ENCODE measurements around the gene PPFIBP2. TPM values are rescaled to one million over a fixed set of nuclear protein-coding genes. Genes with fewer than 3 reads are reported as not detected.

The PPFIBP2 gene
- total and polyA plus RNA-seq, 5 experiments from 2014 or later: 2.6 to 88.0 (median 32.2) TPM

GRCh38 chr11:7488681-7489080 lies 25.1 kb upstream of the PPFIBP2 start:
- no peaks in the 10 kb centered on the region for H3K9me3 Mint-ChIP-seq
- no peak overlapping the region for H3K27ac Mint-ChIP-seq
- no peaks in the 10 kb centered on the region for H3K36me3 Mint-ChIP-seq
- H3K4me3 Mint-ChIP-seq: no peak overlapping the region
- peaks cover 0 to 7% (median 0%) of the 10 kb centered on the region in 4 donors for H3K4me1 Mint-ChIP-seq
- DNase-seq (no peak), ATAC-seq (no peak)
- peaks cover 0 to 2% (median 0%) of the 10 kb centered on the region in 5 donors for H3K27me3 Mint-ChIP-seq
- POLR2A ChIA-PET: no interaction called here

- peaks cover 0 to 11% (median 0%) of the 10 kb centered on the region in 4 donors for H3K4me1 Mint-ChIP-seq
- peaks cover 0 to 2% (median 0%) of the 10 kb centered on the region in 5 donors for H3K27me3 Mint-ChIP-seq
- H3K36me3 Mint-ChIP-seq: no peaks in the 10 kb centered on the region
- no peak overlapping the region for H3K4me3 Mint-ChIP-seq
- ATAC-seq (no peak), DNase-seq (no peak)
- H3K27ac Mint-ChIP-seq: peak overlapping the region in 1 of 10 donors; percentile 75
- POLR2A ChIA-PET: no interaction called here
- no peaks in the 10 kb centered on the region for H3K9me3 Mint-ChIP-seq
These were observed 24.4 kb upstream of the PPFIBP2 start for GRCh38 chr11:7489376-7489775.

- ATAC-seq (no peak), DNase-seq (no peak)
- POLR2A ChIA-PET: no interaction called here
- Mint-ChIP-seq H3K27me3 (peaks cover 0 to 2% (median 0%) of the 10 kb centered on the region in 5 donors), H3K4me1 (peaks cover 0 to 14% (median 0%) of the 10 kb centered on the region in 4 donors), H3K4me3 (no peak overlapping the region), H3K36me3 (no peaks in the 10 kb centered on the region), H3K27ac (no peak overlapping the region), H3K9me3 (no peaks in the 10 kb centered on the region)
These were observed 23.7 kb upstream of the PPFIBP2 start for GRCh38 chr11:7490054-7490453.

DNA sequence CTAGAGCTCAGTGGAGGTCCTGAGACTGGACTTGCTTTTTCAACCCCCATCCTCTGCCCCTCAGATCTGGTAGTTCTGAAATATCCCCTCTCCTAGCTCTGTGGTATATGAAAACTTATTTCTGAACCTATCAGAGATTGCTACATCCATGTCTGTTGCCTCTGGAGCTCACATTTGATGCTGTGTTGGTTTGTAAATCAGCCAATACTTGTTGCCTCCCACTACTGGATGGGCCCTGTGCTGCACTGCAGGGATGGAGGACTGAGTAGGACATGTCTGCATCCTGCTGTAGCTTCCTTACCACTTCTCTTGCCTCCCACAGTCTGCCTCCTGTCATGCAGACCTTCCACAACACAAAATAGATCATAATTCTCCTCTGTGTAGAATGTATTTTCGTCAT lies 23.3 kb upstream of the PPFIBP2 start:
- Mint-ChIP-seq H3K27me3 (peaks cover 0 to 2% (median 0%) of the 10 kb centered on the region in 5 donors), H3K4me1 (peaks cover 0 to 17% (median 0%) of the 10 kb centered on the region in 4 donors), H3K9me3 (no peaks in the 10 kb centered on the region), H3K27ac (no peak overlapping the region), H3K4me3 (no peak overlapping the region), H3K36me3 (no peaks in the 10 kb centered on the region)
- DNase-seq (no peak), ATAC-seq (no peak)
- POLR2A ChIA-PET: no interaction called here

DNA sequence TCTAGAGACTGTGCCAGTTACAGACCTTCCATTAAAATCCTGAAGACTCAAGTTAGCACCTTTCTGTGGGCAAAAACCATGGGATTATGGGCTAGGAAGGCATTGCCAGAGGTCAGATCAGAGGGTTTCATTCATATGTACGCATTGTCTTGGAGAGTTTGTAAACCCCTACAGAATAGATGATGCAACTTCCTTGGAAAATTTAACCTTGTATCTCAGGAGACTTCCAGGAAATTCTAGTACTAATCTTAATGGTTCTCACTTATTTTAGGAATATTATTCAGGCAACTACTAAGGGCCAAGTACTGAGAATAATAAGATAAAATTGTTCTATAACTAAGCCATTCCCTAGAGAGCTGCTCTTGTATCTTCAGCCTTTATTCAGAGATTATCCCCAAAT lies 21.5 kb upstream of the PPFIBP2 start:
- Mint-ChIP-seq H3K27me3 (peaks cover 0 to 2% (median 0%) of the 10 kb centered on the region in 5 donors), H3K4me3 (no peak overlapping the region), H3K36me3 (peaks cover 0 to 6% (median 3%) of the 10 kb centered on the region in 3 donors), H3K27ac (peak overlapping the region in 1 of 10 donors; percentile 22), H3K4me1 (peaks cover 0 to 32% (median 2%) of the 10 kb centered on the region in 4 donors), H3K9me3 (no peaks in the 10 kb centered on the region)
- no peak for DNase-seq
- POLR2A ChIA-PET: no interaction called here
- ATAC-seq: no peak

DNA sequence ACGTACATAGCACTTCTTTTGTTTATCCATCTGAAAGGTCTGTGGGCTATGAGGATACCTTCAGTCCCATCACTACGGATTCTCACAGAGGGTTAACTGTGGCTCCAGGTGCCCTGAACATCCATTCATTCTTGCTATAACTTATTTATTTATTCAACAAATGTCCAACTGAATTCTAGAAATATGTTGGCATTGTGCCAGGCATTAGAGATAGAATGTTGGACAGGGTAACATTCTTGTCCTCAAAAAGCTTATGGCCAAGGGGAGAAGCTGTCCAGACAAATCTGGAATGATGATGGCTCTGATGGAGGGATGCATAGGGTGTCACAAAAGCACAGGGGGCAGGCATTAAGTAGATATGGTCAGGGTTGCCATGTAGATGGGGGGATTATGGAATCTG lies 20.1 kb upstream of the PPFIBP2 start:
- Mint-ChIP-seq H3K4me3 (no peak overlapping the region), H3K4me1 (peaks cover 0 to 45% (median 2%) of the 10 kb centered on the region in 4 donors), H3K27ac (no peak overlapping the region), H3K36me3 (peaks cover 0 to 6% (median 3%) of the 10 kb centered on the region in 3 donors), H3K9me3 (no peaks in the 10 kb centered on the region), H3K27me3 (peaks cover 0 to 2% (median 0%) of the 10 kb centered on the region in 5 donors)
- POLR2A ChIA-PET: no interaction called here
- ATAC-seq: no peak
- DNase-seq: no peak

GRCh38 chr11:7494086-7494745 lies 19.6 kb upstream of the PPFIBP2 start:
- H3K27me3 Mint-ChIP-seq: peaks cover 0 to 2% (median 0%) of the 10 kb centered on the region in 5 donors
- ATAC-seq: no peak
- H3K4me1 Mint-ChIP-seq: peaks cover 0 to 47% (median 2%) of the 10 kb centered on the region in 4 donors
- POLR2A ChIA-PET: no interaction called here
- H3K9me3 Mint-ChIP-seq: no peaks in the 10 kb centered on the region
- H3K27ac Mint-ChIP-seq: no peak overlapping the region
- H3K36me3 Mint-ChIP-seq: peaks cover 0 to 6% (median 3%) of the 10 kb centered on the region in 3 donors
- DNase-seq: no peak
- no peak overlapping the region for H3K4me3 Mint-ChIP-seq

- Mint-ChIP-seq H3K27ac (peak overlapping the region in 3 of 10 donors; percentile 3 to 67 (median 28)), H3K4me3 (peak overlapping the region in 1 of 10 donors; percentile 58), H3K36me3 (peaks cover 0 to 6% (median 3%) of the 10 kb centered on the region in 3 donors), H3K27me3 (no peaks in the 10 kb centered on the region), H3K4me1 (peaks cover 0 to 47% (median 2%) of the 10 kb centered on the region in 4 donors), H3K9me3 (no peaks in the 10 kb centered on the region)
- peak in 1 of 2 donors; percentile 65 for ATAC-seq
- POLR2A ChIA-PET: interaction anchor here (0.6 kb wide), 1 partner anchor 50 kb away, joined by 3 read pairs; no protein-coding TSS in a partner anchor
- DNase-seq: no peak
These were observed 17.8 kb upstream of the PPFIBP2 start for GRCh38 chr11:7495882-7496551.

GRCh38 chr11:7498193-7498592 lies 15.6 kb upstream of the PPFIBP2 start:
- POLR2A ChIA-PET: no interaction called here
- H3K9me3 Mint-ChIP-seq: no peaks in the 10 kb centered on the region
- no peak for ATAC-seq
- H3K4me3 Mint-ChIP-seq: no peak overlapping the region
- DNase-seq: no peak
- no peaks in the 10 kb centered on the region for H3K27me3 Mint-ChIP-seq
- peak overlapping the region in 1 of 10 donors; percentile 17 for H3K27ac Mint-ChIP-seq
- H3K4me1 Mint-ChIP-seq: peaks cover 0 to 43% (median 2%) of the 10 kb centered on the region in 4 donors
- H3K36me3 Mint-ChIP-seq: peaks cover 0 to 6% (median 3%) of the 10 kb centered on the region in 3 donors

- H3K36me3 Mint-ChIP-seq: peaks cover 0 to 6% (median 3%) of the 10 kb centered on the region in 3 donors
- H3K27ac Mint-ChIP-seq: no peak overlapping the region
- DNase-seq (no peak), ATAC-seq (no peak)
- H3K27me3 Mint-ChIP-seq: no peaks in the 10 kb centered on the region
- H3K4me3 Mint-ChIP-seq: no peak overlapping the region
- H3K4me1 Mint-ChIP-seq: peaks cover 0 to 36% (median 2%) of the 10 kb centered on the region in 4 donors
- no peaks in the 10 kb centered on the region for H3K9me3 Mint-ChIP-seq
- POLR2A ChIA-PET: no interaction called here
These were observed 14.7 kb upstream of the PPFIBP2 start for GRCh38 chr11:7499081-7499480.

- ATAC-seq: no peak
- H3K36me3 Mint-ChIP-seq: peaks cover 0 to 6% (median 4%) of the 10 kb centered on the region in 3 donors
- H3K27ac Mint-ChIP-seq: no peak overlapping the region
- no peaks in the 10 kb centered on the region for H3K9me3 Mint-ChIP-seq
- peaks cover 0 to 33% (median 2%) of the 10 kb centered on the region in 4 donors for H3K4me1 Mint-ChIP-seq
- POLR2A ChIA-PET: no interaction called here
- no peaks in the 10 kb centered on the region for H3K27me3 Mint-ChIP-seq
- DNase-seq: no peak
- H3K4me3 Mint-ChIP-seq: no peak overlapping the region
These were observed 13.5 kb upstream of the PPFIBP2 start for GRCh38 chr11:7500251-7500650.

- H3K9me3 Mint-ChIP-seq: no peaks in the 10 kb centered on the region
- H3K27me3 Mint-ChIP-seq: peaks cover 0 to 1% (median 0%) of the 10 kb centered on the region in 5 donors
- H3K4me3 Mint-ChIP-seq: no peak overlapping the region
- no peak overlapping the region for H3K27ac Mint-ChIP-seq
- peaks cover 0 to 23% (median 2%) of the 10 kb centered on the region in 4 donors for H3K4me1 Mint-ChIP-seq
- H3K36me3 Mint-ChIP-seq: peaks cover 0 to 8% (median 7%) of the 10 kb centered on the region in 3 donors
- POLR2A ChIA-PET: no interaction called here
- ATAC-seq: no peak
- DNase-seq: no peak
These were observed 12.5 kb upstream of the PPFIBP2 start for GRCh38 chr11:7501251-7501650.

DNA sequence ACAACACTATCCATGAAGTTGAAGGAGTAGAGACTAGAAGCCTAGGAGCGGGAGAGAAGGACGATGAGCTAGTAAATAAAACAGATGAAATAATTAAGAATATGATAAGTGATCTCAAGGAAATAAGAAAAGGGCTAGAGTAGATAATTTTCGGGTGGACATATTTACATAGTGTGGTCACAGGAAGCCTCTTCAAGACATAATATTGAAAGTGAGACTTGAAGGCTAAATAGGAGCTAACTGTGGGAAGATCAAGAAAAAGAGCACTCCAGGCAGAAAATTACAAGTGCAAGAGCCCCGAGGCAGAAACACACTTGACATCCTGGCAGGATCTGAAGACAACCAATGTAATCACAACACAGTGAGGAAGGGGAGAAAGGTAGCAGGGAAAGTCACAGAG lies 11.9 kb upstream of the PPFIBP2 start:
- Mint-ChIP-seq H3K36me3 (peaks cover 0 to 5% (median 3%) of the 10 kb centered on the region in 3 donors), H3K27ac (no peak overlapping the region), H3K4me3 (no peak overlapping the region), H3K27me3 (peaks cover 0 to 1% (median 0%) of the 10 kb centered on the region in 5 donors), H3K9me3 (no peaks in the 10 kb centered on the region), H3K4me1 (peaks cover 0 to 19% (median 0%) of the 10 kb centered on the region in 4 donors)
- DNase-seq (no peak), ATAC-seq (no peak)
- POLR2A ChIA-PET: no interaction called here

Data from naive thymus-derived CD8-positive, alpha-beta T cell (primary cell).